ENCODE data around the gene CORO7.

DNA sequence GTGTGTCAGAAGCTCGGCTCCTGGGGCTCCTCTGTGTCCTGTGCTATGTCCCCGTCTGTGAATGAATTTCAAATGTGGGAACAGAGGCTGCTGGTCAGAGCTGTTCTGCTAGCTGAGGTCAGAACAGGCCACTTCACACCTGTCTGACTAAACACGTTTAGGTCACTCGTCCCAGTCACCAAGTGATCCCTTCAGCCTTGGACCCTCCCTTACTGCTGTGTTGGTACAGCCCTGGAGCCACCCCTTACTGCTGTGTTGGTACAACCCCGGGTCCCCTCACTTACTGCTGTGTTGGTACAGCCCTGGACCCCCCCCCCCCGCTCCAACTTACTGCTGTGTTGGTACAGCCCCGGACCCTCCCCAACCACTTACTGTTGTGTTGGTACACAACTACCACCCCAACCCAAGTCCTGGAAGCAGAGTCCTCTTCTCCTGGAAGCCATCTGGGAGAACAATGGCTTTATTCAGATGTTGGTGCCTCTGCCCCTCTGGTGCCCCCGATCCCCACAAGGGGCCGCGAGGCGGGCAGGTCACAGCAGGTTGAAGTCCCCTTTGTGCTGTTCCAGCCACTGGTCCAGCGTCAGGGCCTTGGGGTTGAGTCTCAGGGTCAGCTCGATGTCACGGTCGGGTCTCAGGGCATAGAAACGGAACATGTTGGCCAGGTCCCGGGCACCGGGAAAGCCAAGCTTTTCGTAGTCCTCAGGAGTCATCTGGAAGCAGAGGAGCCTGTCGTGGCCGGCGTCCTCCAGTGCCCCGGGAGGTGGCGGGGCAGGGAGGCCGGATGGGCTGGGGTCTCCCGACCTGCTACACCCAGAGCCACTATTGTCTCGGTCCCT is 45.1 kb upstream of the CORO7 start:
- TF ChIP-seq CTCF (IDR thresholded peaks at IDR 0.05) (no peak), EP300 (IDR thresholded peaks at IDR 0.05) (no peak)

Data from gastroesophageal sphincter (tissue), 3 donors.